IMR-90 (cell line): ENCODE results near the gene EPHA2. TPM values are rescaled to one million over a fixed set of nuclear protein-coding genes. Genes with fewer than 3 reads are reported as not detected.

Experiments used
- ATAC-seq: fragments of 200-7000 bp; cut with Tn5 transposase; 2 replicates; pipeline ENCODE4 v1.9.1; 2020; ENCODE audit warnings: low read depth, mild to moderate bottlenecking, moderate library complexity
- BruUV-seq: library from RNA; stranded (reverse); fragments of 400-500 nt; replicated peaks from 2 replicates; lab custom pipeline; 2021; lab: Mats Ljungman, UMichigan
- CTCF ChIA-PET: fragments of 300-600 bp; formaldehyde crosslinking; extraction: SDS; loops from one replicate; lab custom pipeline; 2021; ENCODE audit warnings: antibody characterized with exemption; lab: Yijun Ruan, JAX
- POLR2A ChIA-PET: fragments of 300-600 bp; sonication (Branson Sonifier 250); formaldehyde crosslinking; loops from one replicate; lab custom pipeline; 2022; ENCODE audit warnings: antibody characterized with exemption; ENCODE audit not compliant: unreplicated experiment; lab: Charles Lee
- DNase-seq: peaks from one replicate; pipeline ENCODE4 v3.0.0; 2013
- H2AFZ ChIP-seq: replicated peaks from 2 replicates; pipeline ENCODE3; 2013; ENCODE audit warnings: low read length, mild to moderate bottlenecking; ENCODE audit not compliant: poor library complexity
- H2AK5ac ChIP-seq: 2 replicates; pipeline ENCODE4 v1.6.1; 2013; ENCODE audit warnings: low read depth, low read length, inconsistent platforms
- H2AK9ac ChIP-seq: replicated peaks from 2 replicates; pipeline ENCODE3; 2013; ENCODE audit warnings: mild to moderate bottlenecking, low read depth, low read length, moderate library complexity; ENCODE audit not compliant: poor library complexity
- H2BK120ac ChIP-seq: 2 replicates; pipeline ENCODE4 v1.6.1; 2013; ENCODE audit warnings: low read depth, low read length, inconsistent platforms
- H2BK15ac ChIP-seq: 3 replicates; pipeline ENCODE4 v1.6.1; 2013; ENCODE audit warnings: low read depth, low read length, inconsistent platforms
- H2BK20ac ChIP-seq: 2 replicates; pipeline ENCODE4 v1.6.1; 2013; ENCODE audit warnings: low read depth, mild to moderate bottlenecking, inconsistent platforms, low read length, moderate library complexity
- H2BK5ac ChIP-seq: 2 replicates; pipeline ENCODE4 v1.6.1; 2013; ENCODE audit warnings: mild to moderate bottlenecking, low read depth, low read length, inconsistent platforms; ENCODE audit not compliant: poor library complexity, severe bottlenecking
- H3K14ac ChIP-seq: replicated peaks from 2 replicates; pipeline ENCODE4 v1.6.1; 2013; ENCODE audit warnings: low read depth, low read length, inconsistent platforms
- H3K18ac ChIP-seq: 2 replicates; pipeline ENCODE4 v1.6.1; 2013; ENCODE audit warnings: low read depth, low read length, control low read depth
- H3K23ac ChIP-seq: 2 replicates; pipeline ENCODE4 v1.6.1; 2013; ENCODE audit warnings: low read depth, low read length, inconsistent platforms
- H3K27ac ChIP-seq: 2 replicates; pipeline ENCODE4 v1.5.1; 2013; ENCODE audit warnings: mild to moderate bottlenecking, control low read depth, low read length; ENCODE audit not compliant: insufficient read depth
- H3K27me3 ChIP-seq: 2 replicates; pipeline ENCODE4 v1.6.1; 2013; ENCODE audit warnings: low read length; ENCODE audit not compliant: control insufficient read depth, insufficient read depth
- H3K36me3 ChIP-seq: 2 replicates; pipeline ENCODE4 v1.6.1; 2013; ENCODE audit warnings: low read length, mixed read lengths; ENCODE audit not compliant: control insufficient read depth, insufficient read depth
- H3K4ac ChIP-seq: 2 replicates; pipeline ENCODE4 v1.6.1; 2013; ENCODE audit warnings: low read depth, low read length, inconsistent platforms
- H3K4me1 ChIP-seq: 2 replicates; pipeline ENCODE4 v1.6.1; 2013; ENCODE audit warnings: low read length, mixed read lengths; ENCODE audit not compliant: control insufficient read depth, insufficient read depth
- H3K4me2 ChIP-seq: 2 replicates; pipeline ENCODE4 v1.6.1; 2013; ENCODE audit warnings: low read depth, mild to moderate bottlenecking, control low read depth, low read length, moderate library complexity
- H3K4me3 ChIP-seq: 2 replicates; pipeline ENCODE4 v1.5.1; 2013; ENCODE audit warnings: low read depth, mild to moderate bottlenecking, control low read depth, low read length, moderate library complexity; ENCODE audit not compliant: insufficient read depth
- H3K56ac ChIP-seq: 2 replicates; pipeline ENCODE4 v1.6.1; 2013; ENCODE audit warnings: low read length, inconsistent platforms; ENCODE audit not compliant: insufficient read depth; ENCODE audit errors: extremely low read depth
- H3K79me1 ChIP-seq, 2 experiments: 2 replicates each; pipeline ENCODE4 v1.6.1; 2013; ENCODE audit warnings: low read length in 2 of 2, inconsistent platforms in 1 of 2, low read depth in 1 of 2
- H3K9ac ChIP-seq: 2 replicates; pipeline ENCODE4 v1.6.1; 2013; ENCODE audit warnings: low read depth, low read length, control low read depth
- H3K9me1 ChIP-seq: 2 replicates; pipeline ENCODE4 v1.6.1; 2013; ENCODE audit warnings: low read length, inconsistent platforms; ENCODE audit not compliant: insufficient read depth
- H3K9me3 ChIP-seq: 2 replicates; pipeline ENCODE4 v1.6.1; 2013; ENCODE audit warnings: low read length; ENCODE audit not compliant: control insufficient read depth, insufficient read depth
- H4K20me1 ChIP-seq: 2 replicates; pipeline ENCODE4 v1.6.1; 2013; ENCODE audit warnings: low read length, inconsistent platforms; ENCODE audit not compliant: insufficient read depth
- H4K5ac ChIP-seq: 2 replicates; pipeline ENCODE4 v1.6.1; 2013; ENCODE audit warnings: mild to moderate bottlenecking, low read depth, low read length, control low read depth
- H4K8ac ChIP-seq, 2 experiments: 2 replicates each; pipeline ENCODE4 v1.6.1; 2013; ENCODE audit warnings: low read depth in 2 of 2, low read length in 2 of 2, control low read depth in 1 of 2, inconsistent platforms in 1 of 2
- H4K91ac ChIP-seq: 2 replicates; pipeline ENCODE4 v1.6.1; 2013; ENCODE audit warnings: low read depth, low read length, inconsistent platforms; ENCODE audit not compliant: insufficient read depth
- BHLHE40 ChIP-seq: fragments of 150-350 bp; IDR thresholded peaks from 2 replicates; pipeline ENCODE4 v1.6.1; 2016; ENCODE audit warnings: mild to moderate bottlenecking, low read depth, low read length
- CEBPB ChIP-seq: IDR thresholded peaks from 2 replicates; pipeline ENCODE4 v1.6.1; 2012; ENCODE audit warnings: low read depth, low read length, improper control_type of control experiment
- CHD1 ChIP-seq: IDR thresholded peaks from 2 replicates; pipeline ENCODE4 v1.6.1; 2012; ENCODE audit warnings: low read depth, low read length, improper control_type of control experiment
- FOS ChIP-seq: fragments of 150-350 bp; IDR thresholded peaks from 2 replicates; pipeline ENCODE4 v1.6.1; 2016; ENCODE audit warnings: low read depth, low read length
- MAFK ChIP-seq: IDR thresholded peaks from 2 replicates; pipeline ENCODE4 v1.6.1; 2012; ENCODE audit warnings: low read depth, low read length, improper control_type of control experiment
- MAZ ChIP-seq: IDR thresholded peaks from 2 replicates; pipeline ENCODE4 v1.6.1; 2012; ENCODE audit warnings: low read depth, mild to moderate bottlenecking, low read length, improper control_type of control experiment, moderate library complexity, borderline replicate concordance
- MXI1 ChIP-seq: IDR thresholded peaks from 2 replicates; pipeline ENCODE4 v1.6.1; 2012; ENCODE audit warnings: low read depth, mild to moderate bottlenecking, low read length, moderate library complexity, borderline replicate concordance
- NFE2L2 ChIP-seq: fragments of 150-350 bp; IDR thresholded peaks from 2 replicates; pipeline ENCODE4 v1.6.1; 2016; ENCODE audit warnings: low read depth, mild to moderate bottlenecking, low read length
- POLR2A ChIP-seq: IDR thresholded peaks from 2 replicates; pipeline ENCODE4 v1.6.1; 2012; ENCODE audit warnings: mild to moderate bottlenecking, low read depth, low read length
- RAD21 ChIP-seq: IDR thresholded peaks from 2 replicates; pipeline ENCODE4 v1.6.1; 2012; ENCODE audit warnings: low read length, improper control_type of control experiment
- RCOR1 ChIP-seq: IDR thresholded peaks from 2 replicates; pipeline ENCODE4 v1.6.1; 2012; ENCODE audit warnings: mild to moderate bottlenecking, low read length, improper control_type of control experiment; ENCODE audit not compliant: insufficient replicate concordance
- RFX5 ChIP-seq: IDR thresholded peaks from 2 replicates; pipeline ENCODE4 v1.8.0; 2012; ENCODE audit warnings: low read depth, mild to moderate bottlenecking, low read length, moderate library complexity
- SMC3 ChIP-seq: fragments of 150-350 bp; IDR thresholded peaks from 2 replicates; pipeline ENCODE4 v1.6.1; 2016; ENCODE audit warnings: low read depth, mild to moderate bottlenecking, antibody characterized with exemption, low read length, moderate library complexity
- WGBS, 2 experiments: methylation state at CpG; one replicate each; pipeline versions ENCODE4 v1.1.5 to v1.1.7; 2013; ENCODE audit warnings: missing lambda C conversion rate in 2 of 2; ENCODE audit not compliant: insufficient read length in 1 of 2; ENCODE audit errors: extremely low coverage in 2 of 2; 5-methylcytosine and 5-hydroxymethylcytosine counted together
- dilution Hi-C: fragments of 300-500 bp; cut with HindIII; formaldehyde crosslinking; loops from one replicate; pipeline ENCODE4 v1.14.3; 2018; ENCODE audit warnings: low sequenced_read_pairs; ENCODE audit not compliant: unreplicated experiment
- in situ Hi-C: fragments of 300-500 bp; cut with MboI; formaldehyde crosslinking; loops from 3 replicates; pipeline ENCODE4 v1.14.3; 2019; ENCODE audit warnings: low sequenced_read_pairs, inconsistent platforms, mixed read lengths
- intact Hi-C: fragments of 100-400 bp; cut with micrococcal nuclease; formaldehyde crosslinking; loops from 2 replicates; pipeline ENCODE4 v1.10.0; 2022
- polyA plus RNA-seq, 3 experiments: library from polyadenylated mRNA; depleted of rRNA; stranded (reverse); fragments of >200 nt; gene quantifications; 2 replicates each; pipeline ENCODE4 v1.2.3, GENCODE V29; 2012; ENCODE audit warnings: low replicate concordance in 1 of 3
- total RNA-seq: library from RNA; depleted of rRNA; stranded (reverse); fragments of >200 nt; gene quantifications from 2 replicates; pipeline ENCODE4 v1.2.3, GENCODE V29; 2012
- TF ChIP-seq, protein P1 (sequence below): fragments of 150-350 bp; IDR thresholded peaks from 2 replicates; pipeline ENCODE4 v1.6.1; 2017; ENCODE audit warnings: mild to moderate bottlenecking, antibody characterized with exemption, low read length, low read depth
- TF ChIP-seq, protein P2 (sequence below): fragments of 150-350 bp; IDR thresholded peaks from 2 replicates; pipeline ENCODE4 v1.6.1; 2016; ENCODE audit warnings: low read depth, mild to moderate bottlenecking, low read length, moderate library complexity, borderline replicate concordance

EPHA2 gene
- total and polyA plus RNA-seq, 2 of the 4 experiments (the other 2 are of a cell fraction), result 24.0 to 72.6 TPM

DNA sequence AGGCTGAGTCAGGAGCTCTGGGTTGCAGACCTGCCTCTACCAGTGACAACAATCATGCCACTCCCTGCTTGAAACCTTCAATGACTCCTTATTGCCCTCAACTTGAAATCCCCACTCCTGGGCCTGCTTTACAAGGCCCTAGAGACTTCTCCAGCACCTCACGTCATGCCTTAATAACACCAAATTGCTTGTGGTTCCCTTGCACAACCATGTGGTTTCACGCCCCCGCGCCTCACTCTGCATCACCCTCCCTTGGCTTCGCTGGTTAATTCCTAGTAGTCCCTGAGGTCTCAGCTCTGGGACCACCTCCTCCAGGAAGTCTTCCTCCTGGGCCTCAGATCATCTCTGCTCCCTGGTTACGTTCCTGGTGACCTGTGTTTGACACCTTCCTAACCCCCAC lies 33.0 kb downstream of the EPHA2 start (continued):
- 0 out of 2 replicates have a peak, but pooled peaks have one; percentile 6 for TF ChIP-seq FOS

DNA sequence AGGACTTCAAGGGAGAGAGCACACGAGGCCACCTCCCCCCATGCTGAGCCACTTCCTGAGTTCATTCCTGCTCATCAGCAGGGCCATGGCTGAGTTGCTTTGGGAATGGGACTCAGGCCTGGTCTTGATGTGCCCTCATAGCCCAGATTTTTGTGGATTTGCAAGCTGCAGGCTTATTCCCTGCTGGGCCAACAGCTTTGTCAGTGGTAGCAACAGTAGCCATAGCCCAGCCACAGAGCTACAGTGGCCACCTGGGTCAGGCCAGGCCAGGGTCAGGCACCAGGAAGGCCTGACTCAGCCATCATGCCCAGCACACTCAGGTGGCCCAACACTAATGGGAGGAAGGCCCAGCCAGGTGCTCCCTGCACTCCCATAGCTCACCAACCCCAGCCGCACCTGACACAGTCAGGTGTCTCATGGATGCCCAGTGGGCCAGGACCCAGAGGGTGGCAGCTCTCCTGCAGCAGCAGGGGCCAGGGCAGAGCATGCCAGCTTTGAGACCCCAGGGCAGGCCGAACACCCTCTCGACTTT lies 33.5 kb downstream of the EPHA2 start:
- 0% methylated on average over 1 of the region's 4 CpGs; no CpG with 5 or more reads in 1 of the 2 experiments for WGBS, 2 experiments
- peaks cover 46% of the 10 kb centered on the region for H4K20me1 ChIP-seq
- ATAC-seq (peak; percentile 34), DNase-seq (peak; percentile 44)
- H2BK20ac ChIP-seq, result 0 out of 2 replicates have a peak overlapping the region, but pooled peaks have one; percentile 16
- no peak overlapping the region for H4K5ac ChIP-seq
- peak overlapping the region; percentile 93 for H2AK9ac ChIP-seq
- H3K79me1 ChIP-seq, result peaks cover 6 to 40% of the 10 kb centered on the region in 2 experiments
- no peak overlapping the region for H2BK15ac ChIP-seq
- H3K27ac ChIP-seq, result no peak overlapping the region
- in situ Hi-C loops, result no loop called here
- peaks cover 13% of the 10 kb centered on the region for H3K4me1 ChIP-seq
- H3K23ac ChIP-seq, result no peak overlapping the region
- intact Hi-C loops, result no loop called here
- H2AK5ac ChIP-seq, result peak overlapping the region; percentile 51; the same call in 1 of the 2 replicates
- H3K56ac ChIP-seq, result no peak overlapping the region
- H3K4me3 ChIP-seq, result no peak overlapping the region
- POLR2A ChIA-PET, result no interaction called here
- peaks cover 13% of the 10 kb centered on the region for H3K9me1 ChIP-seq
- 0 out of 2 replicates have a peak overlapping the region, but pooled peaks have one; percentile 1 for H4K91ac ChIP-seq
- H2AFZ ChIP-seq, result peak overlapping the region; percentile 71
- peaks cover 34% of the 10 kb centered on the region for H3K36me3 ChIP-seq
- H3K18ac ChIP-seq, result no peak overlapping the region
- H3K14ac ChIP-seq, result peak overlapping the region; percentile 58
- no peak overlapping the region for H2BK120ac ChIP-seq
- peak overlapping the region; percentile 12 for H2BK5ac ChIP-seq
- no TSS peak for BruUV-seq
- H3K4ac ChIP-seq, result peak overlapping the region; percentile 47
- no peaks in the 10 kb centered on the region for H3K9me3 ChIP-seq
- 0 out of 4 replicates have a peak overlapping the region, but pooled peaks of 1 of the 2 experiments have one; percentile 6 for H4K8ac ChIP-seq
- no peak overlapping the region for H3K4me2 ChIP-seq
- H3K27me3 ChIP-seq, result no peaks in the 10 kb centered on the region
- no peak overlapping the region for H3K9ac ChIP-seq
- CTCF ChIA-PET, result interaction anchor here (0.5 to 1.0 kb wide), 3 partner anchors 29 to 91 kb away, joined by 3 read pairs; no protein-coding TSS in a partner anchor
- dilution Hi-C loops, result no loop called here
- no peak for TF ChIP-seq MAZ
- TF ChIP-seq, protein P1, sequence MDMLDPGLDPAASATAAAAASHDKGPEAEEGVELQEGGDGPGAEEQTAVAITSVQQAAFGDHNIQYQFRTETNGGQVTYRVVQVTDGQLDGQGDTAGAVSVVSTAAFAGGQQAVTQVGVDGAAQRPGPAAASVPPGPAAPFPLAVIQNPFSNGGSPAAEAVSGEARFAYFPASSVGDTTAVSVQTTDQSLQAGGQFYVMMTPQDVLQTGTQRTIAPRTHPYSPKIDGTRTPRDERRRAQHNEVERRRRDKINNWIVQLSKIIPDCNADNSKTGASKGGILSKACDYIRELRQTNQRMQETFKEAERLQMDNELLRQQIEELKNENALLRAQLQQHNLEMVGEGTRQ, result no peak
- TF ChIP-seq RCOR1, result no peak
- TF ChIP-seq RAD21, result no peak
- no peak for TF ChIP-seq NFE2L2
- TF ChIP-seq BHLHE40, result no peak
- TF ChIP-seq RFX5, result no peak
- TF ChIP-seq SMC3, result no peak
- TF ChIP-seq MAFK, result no peak
- no peak for TF ChIP-seq POLR2A
- TF ChIP-seq FOS, result no peak
- no peak for TF ChIP-seq CEBPB
- TF ChIP-seq CHD1, result no peak
- TF ChIP-seq, protein P2, sequence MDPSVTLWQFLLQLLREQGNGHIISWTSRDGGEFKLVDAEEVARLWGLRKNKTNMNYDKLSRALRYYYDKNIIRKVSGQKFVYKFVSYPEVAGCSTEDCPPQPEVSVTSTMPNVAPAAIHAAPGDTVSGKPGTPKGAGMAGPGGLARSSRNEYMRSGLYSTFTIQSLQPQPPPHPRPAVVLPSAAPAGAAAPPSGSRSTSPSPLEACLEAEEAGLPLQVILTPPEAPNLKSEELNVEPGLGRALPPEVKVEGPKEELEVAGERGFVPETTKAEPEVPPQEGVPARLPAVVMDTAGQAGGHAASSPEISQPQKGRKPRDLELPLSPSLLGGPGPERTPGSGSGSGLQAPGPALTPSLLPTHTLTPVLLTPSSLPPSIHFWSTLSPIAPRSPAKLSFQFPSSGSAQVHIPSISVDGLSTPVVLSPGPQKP, result no peak
- TF ChIP-seq MXI1, result no peak
